OCI-LY1 (cell line): ENCODE data around the gene SMPD3.

Experiments used
- H2AFZ ChIP-seq: fragments of 200-600 bp; sonication (generic), shearing (Covaris generic); 2 replicates; pipeline ENCODE4 v1.6.0; 2014; ENCODE audit warnings: antibody characterized with exemption, mild to moderate bottlenecking, low read length
- H3F3A ChIP-seq: fragments of 200-600 bp; sonication (generic), shearing (Covaris generic); 2 replicates; pipeline ENCODE4 v1.6.0; 2014; ENCODE audit warnings: mild to moderate bottlenecking, antibody characterized with exemption, low read length, moderate library complexity; ENCODE audit not compliant: insufficient read depth
- H3K27ac ChIP-seq: fragments of 200-600 bp; sonication (generic); 2 replicates; pipeline ENCODE4 v1.5.1; 2014; ENCODE audit warnings: low read length, mixed run types, mild to moderate bottlenecking, low read depth; ENCODE audit not compliant: poor library complexity, severe bottlenecking
- H3K27me3 ChIP-seq: fragments of 200-600 bp; sonication (generic); 2 replicates; pipeline ENCODE4 v1.6.0; 2014; ENCODE audit warnings: antibody characterized with exemption, mild to moderate bottlenecking, low read length, moderate library complexity; ENCODE audit not compliant: insufficient read depth
- H3K36me3 ChIP-seq: fragments of 200-600 bp; sonication (generic); 2 replicates; pipeline ENCODE4 v1.6.1; 2014; ENCODE audit warnings: mild to moderate bottlenecking, antibody characterized with exemption, low read length, moderate library complexity, mixed read lengths; ENCODE audit not compliant: insufficient read depth
- H3K4me1 ChIP-seq: fragments of 200-600 bp; sonication (generic); 2 replicates; pipeline ENCODE4 v1.5.1; 2014; ENCODE audit warnings: mild to moderate bottlenecking, low read length, moderate library complexity; ENCODE audit not compliant: insufficient read depth, severe bottlenecking
- H3K4me2 ChIP-seq: fragments of 200-600 bp; sonication (generic), shearing (Covaris generic); 2 replicates; pipeline ENCODE4 v1.6.1; 2014; ENCODE audit warnings: low read length
- H3K4me3 ChIP-seq: fragments of 200-600 bp; sonication (generic); 2 replicates; pipeline ENCODE4 v1.5.1; 2014; ENCODE audit warnings: low read length, low read depth, mild to moderate bottlenecking, mixed read lengths; ENCODE audit not compliant: poor library complexity, severe bottlenecking
- H3K79me2 ChIP-seq: fragments of 200-600 bp; shearing (Covaris generic); 2 replicates; pipeline ENCODE4 v1.6.1; 2016; ENCODE audit warnings: mixed run types, low read length, mixed read lengths; ENCODE audit not compliant: insufficient read depth
- H3K9ac ChIP-seq: fragments of 200-600 bp; sonication (generic), shearing (Covaris generic); 2 replicates; pipeline ENCODE4 v1.6.1; 2014; ENCODE audit warnings: mild to moderate bottlenecking, low read length, mixed read lengths
- H3K9me2 ChIP-seq: fragments of 200-600 bp; sonication (generic), shearing (Covaris generic); 2 replicates; pipeline ENCODE4 v1.6.1; 2014; ENCODE audit warnings: low read depth, mild to moderate bottlenecking, low read length, mixed read lengths
- H3K9me3 ChIP-seq: fragments of 200-600 bp; shearing (Covaris generic); 2 replicates; pipeline ENCODE4 v1.6.1; 2014; ENCODE audit warnings: low read length, mixed read lengths
- H4K20me1 ChIP-seq: fragments of 200-600 bp; sonication (generic), shearing (Covaris generic); 2 replicates; pipeline ENCODE4 v1.6.0; 2016; ENCODE audit warnings: mild to moderate bottlenecking, low read length; ENCODE audit not compliant: insufficient read depth
- CTCF ChIP-seq: fragments of 200-600 bp; sonication (generic), shearing (Covaris generic); IDR thresholded peaks from 2 replicates; pipeline ENCODE4 v1.5.1; 2017; ENCODE audit warnings: mild to moderate bottlenecking, antibody characterized with exemption, low read length, moderate library complexity, mixed read lengths
- EZH2 ChIP-seq: fragments of 200-600 bp; sonication (generic), shearing (Covaris generic); IDR thresholded peaks from 2 replicates; pipeline ENCODE4 v1.8.0; 2017; ENCODE audit warnings: borderline replicate concordance, mixed run types, mild to moderate bottlenecking, antibody characterized with exemption, low read length, moderate library complexity, mixed read lengths

SMPD3 gene

DNA sequence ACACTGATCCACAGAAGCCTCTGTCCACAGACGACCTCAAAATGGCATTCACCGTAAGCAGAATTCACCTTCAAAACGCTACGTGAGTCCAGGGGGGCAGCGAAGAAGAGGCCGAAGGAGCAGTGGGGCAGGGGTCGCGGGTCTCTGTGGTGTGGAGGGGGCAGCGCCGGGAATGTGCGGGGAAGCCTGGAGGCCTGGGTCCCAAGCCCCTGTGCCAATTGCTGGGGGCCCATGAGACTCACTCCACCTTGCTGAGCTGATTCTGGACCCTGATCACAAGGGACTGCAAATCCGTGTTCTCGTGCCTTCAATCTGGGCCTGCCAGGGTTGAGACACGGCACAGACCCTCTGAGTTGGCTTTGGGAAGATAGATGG is 43.3 kb upstream of the SMPD3 start:
- no peak for TF ChIP-seq EZH2
- TF ChIP-seq CTCF: no peak
- Histone ChIP-seq H3K4me1 (peaks cover 6% of the 10 kb centered on the region), H2AFZ (no peak overlapping the region), H3K36me3 (no peaks in the 10 kb centered on the region; the same call in 1 of the 2 replicates), H3K9me2 (no peaks in the 10 kb centered on the region), H3K4me3 (no peak overlapping the region), H3K27ac (no peak overlapping the region), H3K79me2 (no peaks in the 10 kb centered on the region), H3K9ac (no peak overlapping the region), H3K27me3 (no peaks in the 10 kb centered on the region), H4K20me1 (no peaks in the 10 kb centered on the region), H3F3A (no peaks in the 10 kb centered on the region), H3K4me2 (no peak overlapping the region), H3K9me3 (peaks cover 5% of the 10 kb centered on the region; the same call in 1 of the 2 replicates)

DNA sequence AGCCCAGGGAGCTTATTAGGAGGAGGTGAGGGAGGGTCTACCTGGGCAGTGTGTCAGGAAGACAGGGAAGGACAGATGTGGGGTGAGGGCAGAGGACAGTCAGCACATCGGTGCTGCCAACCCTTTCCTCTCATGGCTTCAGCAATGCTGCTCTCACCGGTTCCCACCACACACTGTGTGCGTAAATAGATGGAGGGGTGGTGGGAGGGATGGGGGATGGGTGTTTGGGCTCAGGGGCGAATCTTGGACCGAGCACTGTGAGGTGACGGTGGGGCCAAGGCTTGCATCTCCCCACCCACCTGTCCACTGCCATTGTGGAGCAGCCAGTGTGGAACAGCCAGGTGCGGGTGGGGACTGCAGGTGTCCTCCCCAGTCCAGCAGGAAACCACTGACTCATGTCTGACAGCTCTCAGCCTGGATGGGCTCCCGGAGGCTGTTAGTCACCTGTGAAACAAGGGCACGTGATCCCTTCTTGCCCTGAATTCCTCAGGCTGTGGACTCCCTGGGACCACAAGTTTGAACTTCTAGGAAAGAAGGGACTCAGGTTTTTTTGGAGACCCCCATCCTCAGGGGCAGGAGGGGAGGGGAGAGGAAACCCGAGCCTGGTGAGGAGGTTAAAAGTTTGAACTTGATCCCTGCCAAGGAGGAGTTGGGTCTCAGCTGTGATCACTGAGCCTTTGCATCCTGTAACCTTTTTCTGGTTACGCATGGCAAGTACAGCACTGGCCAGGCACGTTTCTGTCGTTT is 42.7 kb upstream of the SMPD3 start:
- H3K4me2 ChIP-seq: no peak overlapping the region
- no peak overlapping the region for H3K9ac ChIP-seq
- no peaks in the 10 kb centered on the region; the same call in 1 of the 2 replicates for H3K36me3 ChIP-seq
- no peaks in the 10 kb centered on the region for H3K79me2 ChIP-seq
- H2AFZ ChIP-seq: no peak overlapping the region
- H3K9me2 ChIP-seq: no peaks in the 10 kb centered on the region
- H3K27ac ChIP-seq: no peak overlapping the region
- TF ChIP-seq EZH2 (no peak), CTCF (no peak)
- H3F3A ChIP-seq: no peaks in the 10 kb centered on the region
- no peaks in the 10 kb centered on the region for H3K27me3 ChIP-seq
- H4K20me1 ChIP-seq: no peaks in the 10 kb centered on the region
- H3K4me1 ChIP-seq: peaks cover 6% of the 10 kb centered on the region
- H3K9me3 ChIP-seq: peaks cover 5% of the 10 kb centered on the region; the same call in 1 of the 2 replicates
- no peak overlapping the region for H3K4me3 ChIP-seq

DNA sequence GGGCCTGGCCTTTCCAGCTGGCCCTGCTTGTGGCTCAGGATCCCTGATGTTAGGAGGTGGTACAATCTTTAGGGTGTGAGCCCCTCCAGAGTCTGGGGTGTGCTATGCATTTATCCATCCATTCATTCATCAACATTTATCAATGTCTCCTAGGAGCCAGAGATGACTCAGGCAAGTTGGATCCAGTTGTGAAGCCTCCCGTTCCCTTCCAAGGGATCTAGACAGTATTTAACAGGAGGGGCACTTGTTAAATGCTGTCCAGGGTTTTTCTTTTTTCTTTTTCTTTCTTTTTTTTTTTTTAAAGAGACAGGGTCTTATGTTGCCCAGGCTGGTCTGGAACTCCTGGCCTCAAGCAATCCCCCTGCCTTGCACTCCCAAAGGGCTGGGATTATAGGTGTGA is 42.0 kb upstream of the SMPD3 start:
- Histone ChIP-seq H3K36me3 (no peaks in the 10 kb centered on the region; the same call in 1 of the 2 replicates), H3K9ac (no peak overlapping the region), H3K4me1 (peaks cover 6% of the 10 kb centered on the region), H3F3A (no peaks in the 10 kb centered on the region), H2AFZ (no peak overlapping the region), H3K9me3 (peaks cover 5% of the 10 kb centered on the region; the same call in 1 of the 2 replicates), H3K4me2 (no peak overlapping the region), H3K79me2 (no peaks in the 10 kb centered on the region), H3K27me3 (no peaks in the 10 kb centered on the region), H3K9me2 (no peaks in the 10 kb centered on the region), H4K20me1 (no peaks in the 10 kb centered on the region), H3K4me3 (no peak overlapping the region), H3K27ac (no peak overlapping the region)
- TF ChIP-seq CTCF: no peak
- TF ChIP-seq EZH2: no peak
